Astrocyte of the cerebellum (primary cell): Measurements from ENCODE around the gene NTNG1.

ENCODE experiments used
- DNase-seq: peaks from one replicate; pipeline ENCODE4 v3.0.0-alpha.2; 2011; ENCODE audit warnings: low read depth
- H3K4me3 ChIP-seq: 2 replicates; pipeline ENCODE4 v1.5.1; 2011; ENCODE audit warnings: mild to moderate bottlenecking, low read depth, low read length, moderate library complexity
- CTCF ChIP-seq: IDR thresholded peaks from 2 replicates; pipeline ENCODE4 v1.5.1; 2012; ENCODE audit warnings: low read length, low read depth, moderate library complexity, mild to moderate bottlenecking; ENCODE audit errors: missing control alignments
- in situ Hi-C: cut with HindIII; loops from 2 replicates; pipeline ENCODE4 v1.10.0; 2017; ENCODE audit warnings: low sequenced_read_pairs

Gene NTNG1

GRCh38 chr1:107315652-107316051 is 174.8 kb downstream of the NTNG1 start:
- TF ChIP-seq CTCF = no peak
- no peak overlapping the region for H3K4me3 ChIP-seq
- in situ Hi-C loops = no loop called here
- no peak for DNase-seq

- TF ChIP-seq CTCF = no peak
- no peak overlapping the region for H3K4me3 ChIP-seq
- DNase-seq = no peak
- in situ Hi-C loops = no loop called here
Observed at GRCh38 chr1:107318932-107319331, 178.1 kb downstream of the NTNG1 start.

- DNase-seq = no peak
- in situ Hi-C loops = no loop called here
- no peak for TF ChIP-seq CTCF
- H3K4me3 ChIP-seq = no peak overlapping the region
Observed at GRCh38 chr1:107323784-107324183, 182.9 kb downstream of the NTNG1 start.

GRCh38 chr1:107326824-107327445 is 186.1 kb downstream of the NTNG1 start:
- in situ Hi-C loops = loop anchor here (25.0 kb wide), 1 partner anchor 410 kb away; no protein-coding TSS in a partner anchor
- no peak for DNase-seq
- no peak for TF ChIP-seq CTCF

GRCh38 chr1:107327446-107327845 is 186.6 kb downstream of the NTNG1 start:
- in situ Hi-C loops = loop anchor here (25.0 kb wide), 1 partner anchor 410 kb away; no protein-coding TSS in a partner anchor
- no peak overlapping the region for H3K4me3 ChIP-seq
- no peak for TF ChIP-seq CTCF
- no peak for DNase-seq

More at GRCh38 chr1:107326824-107327445, 186.1 kb downstream of the NTNG1 start:
- H3K4me3 ChIP-seq = no peak overlapping the region

- in situ Hi-C loops = loop anchor here (25.0 kb wide), 1 partner anchor 409 kb away; no protein-coding TSS in a partner anchor
- no peak overlapping the region for H3K4me3 ChIP-seq
- no peak for DNase-seq
- no peak for TF ChIP-seq CTCF
Observed at GRCh38 chr1:107328087-107328486, 187.2 kb downstream of the NTNG1 start.
